Cardiac muscle cell (in vitro differentiated cells and primary cell): Measurements from ENCODE around the gene HTR2C. TPM values are rescaled to one million over a fixed set of nuclear protein-coding genes. Genes with fewer than 3 reads are reported as not detected.
"Not testable (repeated sequence)": the region's sequence is repeated elsewhere in the genome, so short reads cannot be mapped to it uniquely, and the experiment has no call there.

Experiments used
- DNase-seq, 2 donors: peaks; one replicate each; pipeline versions ENCODE4 v3.0.0 to v3.0.0-alpha.2; 2010 to 2017; ENCODE audit warnings: low read depth in 1 of 2, low spot score in 1 of 2
- H3K27ac ChIP-seq: fragments of 200-600 bp; sonication (generic); 2 replicates; pipeline ENCODE4 v1.5.1; 2016
- H3K27me3 ChIP-seq: fragments of 200-600 bp; sonication (generic); 2 replicates; pipeline ENCODE4 v1.6.0; 2016; ENCODE audit warnings: control low read depth
- H3K36me3 ChIP-seq: fragments of 200-600 bp; sonication (generic); 2 replicates; pipeline ENCODE4 v1.5.1; 2016; ENCODE audit warnings: control low read depth
- H3K4me1 ChIP-seq: fragments of 200-600 bp; sonication (generic); 2 replicates; pipeline ENCODE4 v1.8.1; 2017; ENCODE audit warnings: low read depth, mild to moderate bottlenecking, mixed run types
- H3K4me3 ChIP-seq: fragments of 200-600 bp; sonication (generic); 2 replicates; pipeline ENCODE4 v1.5.1; 2016; ENCODE audit warnings: mild to moderate bottlenecking
- H3K9me3 ChIP-seq: fragments of 200-600 bp; sonication (generic); 2 replicates; pipeline ENCODE4 v1.5.1; 2017; ENCODE audit warnings: low read depth, mild to moderate bottlenecking, control low read depth
- polyA plus RNA-seq: library from polyadenylated mRNA; unstranded; fragments of >200 nt; fragmentation: Nextera tagmentation; extraction: Ambion mirVana; gene quantifications from 2 replicates; pipeline ENCODE4 v1.2.1, GENCODE V29; 2016
- total RNA-seq: library from RNA; depleted of rRNA; stranded (reverse); fragments of >200 nt; gene quantifications from 2 replicates; pipeline ENCODE4 v1.2.3, GENCODE V29; 2016
- TF ChIP-seq, protein P1 (sequence below): IDR thresholded peaks from 2 replicates; pipeline ENCODE4 v1.5.1; 2012; ENCODE audit warnings: low read depth, mild to moderate bottlenecking, low read length

HTR2C gene
- total and polyA plus RNA-seq, 2 experiments from 2014 or later, result 0.18 TPM; not detected in 1

DNA sequence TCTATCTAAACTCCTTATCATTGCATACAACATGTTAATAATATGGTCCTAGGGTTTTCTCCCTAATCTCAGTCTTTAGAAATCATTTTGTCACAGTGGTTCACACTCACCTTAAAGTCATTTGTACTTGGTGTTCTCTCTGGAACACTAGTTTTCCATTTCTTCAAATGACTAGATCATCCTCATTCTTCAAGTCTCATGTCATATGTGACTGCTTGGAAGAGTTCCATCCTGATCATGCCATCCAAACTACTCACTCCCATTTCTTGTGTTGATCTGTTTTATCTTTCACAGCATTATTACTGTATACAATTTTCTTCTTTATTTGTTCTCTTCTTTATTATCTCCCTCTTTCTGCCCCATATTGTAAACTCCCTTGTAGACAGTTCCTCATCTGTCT is 66.5 kb downstream of the HTR2C start:
- Histone ChIP-seq H3K4me3 (no peak overlapping the region), H3K27me3 (no peaks in the 10 kb centered on the region), H3K36me3 (no peaks in the 10 kb centered on the region), H3K4me1 (no peaks in the 10 kb centered on the region), H3K27ac (no peak overlapping the region), H3K9me3 (no peaks in the 10 kb centered on the region)
- TF ChIP-seq, protein P1, sequence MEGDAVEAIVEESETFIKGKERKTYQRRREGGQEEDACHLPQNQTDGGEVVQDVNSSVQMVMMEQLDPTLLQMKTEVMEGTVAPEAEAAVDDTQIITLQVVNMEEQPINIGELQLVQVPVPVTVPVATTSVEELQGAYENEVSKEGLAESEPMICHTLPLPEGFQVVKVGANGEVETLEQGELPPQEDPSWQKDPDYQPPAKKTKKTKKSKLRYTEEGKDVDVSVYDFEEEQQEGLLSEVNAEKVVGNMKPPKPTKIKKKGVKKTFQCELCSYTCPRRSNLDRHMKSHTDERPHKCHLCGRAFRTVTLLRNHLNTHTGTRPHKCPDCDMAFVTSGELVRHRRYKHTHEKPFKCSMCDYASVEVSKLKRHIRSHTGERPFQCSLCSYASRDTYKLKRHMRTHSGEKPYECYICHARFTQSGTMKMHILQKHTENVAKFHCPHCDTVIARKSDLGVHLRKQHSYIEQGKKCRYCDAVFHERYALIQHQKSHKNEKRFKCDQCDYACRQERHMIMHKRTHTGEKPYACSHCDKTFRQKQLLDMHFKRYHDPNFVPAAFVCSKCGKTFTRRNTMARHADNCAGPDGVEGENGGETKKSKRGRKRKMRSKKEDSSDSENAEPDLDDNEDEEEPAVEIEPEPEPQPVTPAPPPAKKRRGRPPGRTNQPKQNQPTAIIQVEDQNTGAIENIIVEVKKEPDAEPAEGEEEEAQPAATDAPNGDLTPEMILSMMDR, result no peak
- no peak for DNase-seq

DNA sequence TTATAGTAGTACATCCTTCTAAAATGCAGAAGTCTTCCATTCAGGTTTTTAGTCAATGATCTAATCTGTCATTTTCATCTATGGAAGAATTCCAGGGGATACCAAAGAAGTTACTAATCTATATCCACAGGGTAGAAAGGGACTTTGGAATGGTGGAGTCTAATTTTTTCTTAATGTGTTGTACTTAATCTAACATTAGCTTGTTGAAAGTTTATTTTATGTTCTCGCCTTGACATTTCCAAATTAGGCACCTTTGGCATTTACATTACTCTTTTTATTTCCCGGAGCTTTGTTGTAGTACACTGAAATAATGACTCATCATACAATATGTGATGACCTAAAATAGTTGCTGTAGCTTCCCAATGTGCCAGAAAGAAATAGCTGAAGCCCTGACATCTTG is 91.5 kb downstream of the HTR2C start:
- H3K27me3 ChIP-seq, result no peaks in the 10 kb centered on the region
- H3K4me1 ChIP-seq, result no peaks in the 10 kb centered on the region
- no peak for DNase-seq
- H3K27ac ChIP-seq, result no peak overlapping the region
- TF ChIP-seq, protein P1, result no peak
- H3K4me3 ChIP-seq, result no peak overlapping the region
- H3K36me3 ChIP-seq, result no peaks in the 10 kb centered on the region
- no peaks in the 10 kb centered on the region for H3K9me3 ChIP-seq

DNA sequence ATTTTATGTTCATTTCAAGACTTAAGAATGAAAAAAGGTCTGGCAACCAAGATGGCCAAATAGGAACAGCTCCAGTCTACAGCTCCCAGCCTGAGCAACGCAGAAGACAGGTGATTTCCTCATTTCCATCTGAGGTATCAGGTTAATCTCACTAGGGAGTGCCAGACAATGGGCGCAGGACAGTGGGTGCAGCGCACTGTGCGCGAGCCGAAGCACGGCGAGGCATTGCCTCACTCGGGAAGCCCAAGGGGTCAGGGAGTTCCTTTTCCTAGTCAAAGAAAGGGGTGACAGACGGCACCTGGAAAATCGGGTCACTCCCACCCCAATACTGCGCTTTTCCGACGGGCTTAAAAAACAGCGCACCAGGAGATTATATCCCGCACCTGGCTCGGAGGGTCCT is 116.6 kb downstream of the HTR2C start:
- not testable (repeated sequence) for DNase-seq, H3K27ac ChIP-seq, H3K9me3 ChIP-seq, H3K27me3 ChIP-seq, H3K36me3 ChIP-seq, H3K4me1 ChIP-seq, H3K4me3 ChIP-seq

DNA sequence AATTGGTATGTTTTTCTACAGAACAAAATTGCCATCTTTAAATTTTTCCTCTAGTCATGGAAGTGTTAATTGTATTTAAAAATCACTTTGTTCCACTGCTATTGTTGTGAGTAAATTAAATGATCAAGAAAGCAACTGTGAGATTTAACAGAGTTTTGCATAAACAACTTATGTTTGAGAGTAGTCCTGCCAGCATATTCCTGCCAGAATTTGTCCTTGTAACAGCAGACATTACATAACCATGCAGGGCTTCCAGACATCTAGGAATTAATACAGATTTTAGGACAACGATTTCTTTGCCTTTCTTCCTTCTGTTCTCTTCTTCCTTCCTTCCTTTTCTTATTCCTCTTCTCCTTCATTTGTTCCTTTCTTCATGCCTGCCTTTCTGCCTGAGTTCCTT is 125.5 kb downstream of the HTR2C start:
- Histone ChIP-seq H3K27me3 (no peaks in the 10 kb centered on the region), H3K36me3 (no peaks in the 10 kb centered on the region), H3K9me3 (no peaks in the 10 kb centered on the region), H3K27ac (no peak overlapping the region), H3K4me3 (no peak overlapping the region), H3K4me1 (no peaks in the 10 kb centered on the region)
- TF ChIP-seq, protein P1, result no peak
- DNase-seq, result no peak

DNA sequence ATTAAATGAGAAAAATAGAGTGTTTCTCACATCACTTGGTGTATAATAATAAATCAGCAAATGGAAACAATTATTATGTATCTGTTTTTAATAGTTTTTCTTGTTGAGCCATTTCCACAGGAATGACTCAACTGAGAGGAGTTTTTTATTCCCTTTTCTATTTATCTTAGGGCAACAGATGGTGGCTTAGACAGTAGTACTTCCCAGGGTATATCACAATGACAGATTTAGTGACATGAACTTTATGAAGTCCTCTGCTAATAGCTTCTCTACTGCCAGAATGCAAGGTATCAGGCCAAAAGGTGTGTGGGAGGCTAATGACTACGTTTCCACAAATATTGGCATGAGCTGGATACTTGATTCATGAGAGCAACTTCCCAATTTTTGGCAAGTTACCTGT is 126.7 kb downstream of the HTR2C start:
- Histone ChIP-seq H3K4me3 (no peak overlapping the region), H3K9me3 (no peaks in the 10 kb centered on the region), H3K36me3 (no peaks in the 10 kb centered on the region), H3K4me1 (no peaks in the 10 kb centered on the region), H3K27ac (no peak overlapping the region), H3K27me3 (no peaks in the 10 kb centered on the region)
- DNase-seq, result no peak
- TF ChIP-seq, protein P1, result no peak

DNA sequence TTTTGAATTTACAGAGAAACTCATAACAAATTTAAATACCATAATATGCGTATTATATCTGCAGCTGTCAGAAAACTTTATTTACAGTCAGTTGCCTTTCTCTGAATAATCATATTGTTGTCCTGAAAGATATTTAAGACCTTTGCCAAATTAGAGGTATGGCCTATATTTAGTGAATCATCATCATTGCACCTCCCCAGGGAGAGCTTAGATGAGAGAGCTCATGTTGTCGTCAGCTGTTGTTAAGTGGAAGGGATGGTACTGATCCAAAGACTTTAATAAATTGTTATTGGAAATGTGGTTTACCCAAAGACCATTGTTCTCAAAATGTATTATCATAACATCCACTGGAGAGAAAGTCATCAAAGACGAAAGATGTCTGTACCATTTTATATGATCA is 128.6 kb downstream of the HTR2C start:
- Histone ChIP-seq H3K36me3 (no peaks in the 10 kb centered on the region), H3K27ac (no peak overlapping the region)
- TF ChIP-seq, protein P1, result no peak

More for the DNA sequence above, 128.6 kb downstream of the HTR2C start:
- no peaks in the 10 kb centered on the region for H3K9me3 ChIP-seq
- no peaks in the 10 kb centered on the region for H3K27me3 ChIP-seq
- H3K4me1 ChIP-seq, result no peaks in the 10 kb centered on the region
- no peak for DNase-seq
- no peak overlapping the region for H3K4me3 ChIP-seq
